DOHH2 (cell line): ENCODE results near the gene SLC22A16.

Source experiments
- H3F3A ChIP-seq: fragments of 200-600 bp; sonication (generic), shearing (Covaris generic); 2 replicates; pipeline ENCODE4 v1.6.0; 2016; ENCODE audit warnings: antibody characterized with exemption, mild to moderate bottlenecking; ENCODE audit not compliant: control insufficient read depth, insufficient read depth
- H3K27ac ChIP-seq: fragments of 200-600 bp; sonication (generic); 2 replicates; pipeline ENCODE4 v1.5.1; 2014; ENCODE audit warnings: low read depth, mild to moderate bottlenecking, low read length, moderate library complexity
- H3K27me3 ChIP-seq: fragments of 200-600 bp; sonication (generic); 2 replicates; pipeline ENCODE4 v1.6.1; 2014; ENCODE audit warnings: mild to moderate bottlenecking, low read length, mixed read lengths; ENCODE audit not compliant: control insufficient read depth
- H3K36me3 ChIP-seq: fragments of 200-600 bp; sonication (generic); 2 replicates; pipeline ENCODE4 v1.6.1; 2014; ENCODE audit warnings: mild to moderate bottlenecking, low read length, moderate library complexity, mixed read lengths; ENCODE audit not compliant: control insufficient read depth
- H3K4me1 ChIP-seq: fragments of 200-600 bp; sonication (generic); 2 replicates; pipeline ENCODE4 v1.6.1; 2014; ENCODE audit warnings: mild to moderate bottlenecking, low read length, mixed read lengths; ENCODE audit not compliant: control insufficient read depth
- H3K4me2 ChIP-seq: fragments of 200-600 bp; sonication (generic); 2 replicates; pipeline ENCODE4 v1.6.0; 2014; ENCODE audit warnings: mild to moderate bottlenecking, low read length, moderate library complexity
- H3K4me3 ChIP-seq: fragments of 200-600 bp; sonication (generic); 2 replicates; pipeline ENCODE4 v1.5.1; 2014; ENCODE audit warnings: mild to moderate bottlenecking, low read length, mixed read lengths
- H3K79me2 ChIP-seq: fragments of 200-600 bp; sonication (generic); 2 replicates; pipeline ENCODE4 v1.6.1; 2014; ENCODE audit warnings: mild to moderate bottlenecking, low read length, mixed read lengths; ENCODE audit not compliant: control insufficient read depth
- H3K9me2 ChIP-seq: fragments of 200-600 bp; sonication (generic); replicated peaks from 2 replicates; pipeline ENCODE4 v1.6.1; 2014; ENCODE audit warnings: mild to moderate bottlenecking, low read length, mixed read lengths; ENCODE audit not compliant: control insufficient read depth
- H3K9me3 ChIP-seq: fragments of 200-600 bp; sonication (generic); 2 replicates; pipeline ENCODE4 v1.6.1; 2014; ENCODE audit warnings: antibody characterized with exemption, low read length, mixed read lengths; ENCODE audit not compliant: control insufficient read depth, insufficient read depth
- H4K20me1 ChIP-seq: fragments of 200-600 bp; sonication (generic); 2 replicates; pipeline ENCODE4 v1.6.0; 2014; ENCODE audit warnings: low read depth, mild to moderate bottlenecking, antibody characterized with exemption, low read length, moderate library complexity; ENCODE audit not compliant: control insufficient read depth, insufficient read depth
- EZH2phosphoT487 ChIP-seq: fragments of 200-600 bp; sonication (generic); IDR thresholded peaks from 2 replicates; pipeline ENCODE4 v1.6.1; 2017; ENCODE audit warnings: borderline replicate concordance, mild to moderate bottlenecking, antibody characterized with exemption, low read length, moderate library complexity, mixed read lengths
- TF ChIP-seq, protein P1 (sequence below): fragments of 200-600 bp; sonication (generic); IDR thresholded peaks from one replicate; pipeline ENCODE4 v1.5.1; 2014; ENCODE audit warnings: antibody characterized with exemption, mild to moderate bottlenecking, low read depth, low read length; ENCODE audit not compliant: poor library complexity, severe bottlenecking

The SLC22A16 gene

DNA sequence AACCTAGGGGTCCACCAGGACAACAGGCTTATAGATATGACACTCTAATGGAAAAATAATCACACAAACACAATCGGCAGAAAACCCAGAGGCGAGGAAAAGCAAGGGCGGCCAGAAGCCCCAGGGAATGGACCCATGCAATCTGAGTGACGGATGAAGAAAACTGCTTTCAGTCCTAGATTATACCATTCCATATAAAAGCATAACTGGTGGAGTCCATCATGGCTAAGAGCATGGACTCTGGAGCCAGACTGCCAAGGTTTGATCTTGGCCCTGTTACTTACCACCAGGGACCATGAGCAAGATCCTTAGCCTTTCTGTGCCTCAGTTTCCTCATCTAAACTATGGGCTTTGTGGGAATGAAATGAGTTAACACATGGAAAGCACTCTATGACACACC lies 3.7 kb downstream of the SLC22A16 start:
- no peaks in the 10 kb centered on the region for H3F3A ChIP-seq
- H3K4me3 ChIP-seq = no peak overlapping the region
- no peaks in the 10 kb centered on the region for H4K20me1 ChIP-seq
- no peak overlapping the region for H3K27ac ChIP-seq
- no peaks in the 10 kb centered on the region for H3K4me1 ChIP-seq
- peaks cover 20% of the 10 kb centered on the region for H3K27me3 ChIP-seq
- H3K36me3 ChIP-seq = no peaks in the 10 kb centered on the region
- no peaks in the 10 kb centered on the region for H3K79me2 ChIP-seq
- no peaks in the 10 kb centered on the region for H3K9me3 ChIP-seq
- H3K9me2 ChIP-seq = no peaks in the 10 kb centered on the region
- TF ChIP-seq, protein P1, sequence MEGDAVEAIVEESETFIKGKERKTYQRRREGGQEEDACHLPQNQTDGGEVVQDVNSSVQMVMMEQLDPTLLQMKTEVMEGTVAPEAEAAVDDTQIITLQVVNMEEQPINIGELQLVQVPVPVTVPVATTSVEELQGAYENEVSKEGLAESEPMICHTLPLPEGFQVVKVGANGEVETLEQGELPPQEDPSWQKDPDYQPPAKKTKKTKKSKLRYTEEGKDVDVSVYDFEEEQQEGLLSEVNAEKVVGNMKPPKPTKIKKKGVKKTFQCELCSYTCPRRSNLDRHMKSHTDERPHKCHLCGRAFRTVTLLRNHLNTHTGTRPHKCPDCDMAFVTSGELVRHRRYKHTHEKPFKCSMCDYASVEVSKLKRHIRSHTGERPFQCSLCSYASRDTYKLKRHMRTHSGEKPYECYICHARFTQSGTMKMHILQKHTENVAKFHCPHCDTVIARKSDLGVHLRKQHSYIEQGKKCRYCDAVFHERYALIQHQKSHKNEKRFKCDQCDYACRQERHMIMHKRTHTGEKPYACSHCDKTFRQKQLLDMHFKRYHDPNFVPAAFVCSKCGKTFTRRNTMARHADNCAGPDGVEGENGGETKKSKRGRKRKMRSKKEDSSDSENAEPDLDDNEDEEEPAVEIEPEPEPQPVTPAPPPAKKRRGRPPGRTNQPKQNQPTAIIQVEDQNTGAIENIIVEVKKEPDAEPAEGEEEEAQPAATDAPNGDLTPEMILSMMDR = no peak
- TF ChIP-seq EZH2phosphoT487 = no peak
- no peak overlapping the region for H3K4me2 ChIP-seq

DNA sequence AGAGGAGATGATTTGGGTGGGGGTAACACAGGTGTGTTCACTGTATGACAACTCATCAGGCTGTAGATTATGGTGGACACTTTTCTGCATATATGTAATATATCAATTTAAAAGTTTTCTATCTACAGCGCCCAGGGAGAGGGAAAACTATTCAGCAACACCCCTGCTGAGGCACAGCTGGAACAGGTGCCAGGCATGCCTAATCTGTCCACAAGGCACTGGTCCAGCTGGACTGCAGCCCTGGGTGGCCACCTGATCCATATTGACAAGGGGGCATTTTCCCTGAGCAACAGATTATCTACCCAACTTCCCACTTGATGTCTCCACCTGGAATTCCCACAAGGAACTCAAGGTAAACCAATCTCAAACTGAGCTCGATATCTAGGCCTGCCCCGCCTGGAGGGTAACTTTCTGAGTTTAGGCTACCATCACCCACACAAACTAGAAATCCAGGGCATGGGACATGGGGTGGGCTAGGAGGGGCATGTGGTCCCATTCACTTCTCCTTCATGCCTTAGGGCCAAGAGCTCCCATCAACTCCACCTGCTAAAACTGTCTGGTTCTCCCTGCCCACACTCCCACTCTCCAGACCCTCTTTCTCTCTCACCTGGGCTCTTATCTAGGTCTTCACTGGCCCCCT lies 4.6 kb downstream of the SLC22A16 start:
- no peaks in the 10 kb centered on the region for H3K4me1 ChIP-seq
- TF ChIP-seq, protein P1 = no peak
- no peak for TF ChIP-seq EZH2phosphoT487
- no peak overlapping the region for H3K27ac ChIP-seq
- H3K9me3 ChIP-seq = no peaks in the 10 kb centered on the region
- no peaks in the 10 kb centered on the region for H3K9me2 ChIP-seq
- H3K79me2 ChIP-seq = no peaks in the 10 kb centered on the region
- H3K36me3 ChIP-seq = no peaks in the 10 kb centered on the region
- H3K27me3 ChIP-seq = peaks cover 20% of the 10 kb centered on the region
- no peak overlapping the region for H3K4me2 ChIP-seq
- H3K4me3 ChIP-seq = no peak overlapping the region
- H3F3A ChIP-seq = no peaks in the 10 kb centered on the region
- no peaks in the 10 kb centered on the region for H4K20me1 ChIP-seq

DNA sequence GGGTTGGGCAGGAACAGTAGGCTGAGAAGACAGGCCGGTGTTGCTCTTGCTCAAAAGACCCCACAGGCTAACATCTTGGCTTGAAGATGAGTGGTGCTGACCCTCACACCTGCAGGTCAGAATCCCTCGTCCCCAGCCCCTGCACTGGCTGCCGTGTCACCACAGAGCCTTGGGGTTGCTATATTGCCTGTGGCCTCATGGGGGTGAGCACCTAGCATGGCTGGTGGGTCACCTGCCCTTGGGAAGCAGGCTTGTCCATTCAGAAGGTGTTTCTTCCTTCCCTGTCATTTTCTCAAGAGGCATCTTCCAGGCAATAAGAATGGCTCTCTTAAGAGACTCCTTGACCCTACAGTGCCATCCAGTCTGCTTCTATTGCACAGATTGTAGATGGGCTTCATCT lies 7.7 kb downstream of the SLC22A16 start:
- Histone ChIP-seq H3K27me3 (peaks cover 12% of the 10 kb centered on the region; the same call in 1 of the 2 replicates), H3K4me1 (no peaks in the 10 kb centered on the region), H4K20me1 (no peaks in the 10 kb centered on the region), H3K36me3 (no peaks in the 10 kb centered on the region), H3K4me2 (no peak overlapping the region), H3F3A (no peaks in the 10 kb centered on the region), H3K4me3 (no peak overlapping the region), H3K9me2 (no peaks in the 10 kb centered on the region), H3K79me2 (no peaks in the 10 kb centered on the region), H3K27ac (no peak overlapping the region), H3K9me3 (no peaks in the 10 kb centered on the region)
- TF ChIP-seq EZH2phosphoT487 = no peak
- TF ChIP-seq, protein P1 = no peak
